Kidney capillary endothelial cell (primary cell): Measurements from ENCODE around the gene QSER1.
"Not testable (repeated sequence)": the region's sequence is repeated elsewhere in the genome, so short reads cannot be mapped to it uniquely, and the experiment has no call there.

Experiments
- DNase-seq: peaks from one replicate; pipeline ENCODE4 v3.0.0-alpha.2; 2018; ENCODE audit warnings: low spot score

QSER1 gene

GRCh38 chr11:32892355-32893092 is at the start of gene QSER1:
Gene QSER1, plus strand, starts transcription at chr11:32892811. Its CDS starts 315 bp downstream, at chr11:32893126.
- DNase-seq, result peak; percentile 37

- DNase-seq, result no peak
These were observed 49.1 kb upstream of the QSER1 start for GRCh38 chr11:32843544-32843943.

GRCh38 chr11:32847511-32847910 is 45.1 kb upstream of the QSER1 start:
- no peak for DNase-seq

GRCh38 chr11:32849761-32850160 is 42.9 kb upstream of the QSER1 start:
- no peak for DNase-seq

- DNase-seq, result no peak
These were observed 41.4 kb upstream of the QSER1 start for GRCh38 chr11:32851251-32851650.

- no peak for DNase-seq
These were observed 40.4 kb upstream of the QSER1 start for GRCh38 chr11:32852207-32852606.

- DNase-seq, result no peak
These were observed 37.0 kb upstream of the QSER1 start for GRCh38 chr11:32855601-32856000.

- DNase-seq, result no peak
These were observed 33.9 kb upstream of the QSER1 start for GRCh38 chr11:32858731-32859130.

GRCh38 chr11:32861850-32862577 is 30.6 kb upstream of the QSER1 start:
- no peak for DNase-seq

- no peak for DNase-seq
These were observed 28.1 kb upstream of the QSER1 start for GRCh38 chr11:32864555-32864954.

- DNase-seq, result not testable (repeated sequence)
These were observed 23.9 kb upstream of the QSER1 start for GRCh38 chr11:32868752-32869151.

GRCh38 chr11:32870676-32871075 is 21.9 kb upstream of the QSER1 start:
- DNase-seq, result no peak

GRCh38 chr11:32874132-32874531 is 18.5 kb upstream of the QSER1 start:
- DNase-seq, result no peak

GRCh38 chr11:32881286-32881685 is 11.3 kb upstream of the QSER1 start:
- no peak for DNase-seq

- DNase-seq, result no peak
These were observed 9.2 kb upstream of the QSER1 start for GRCh38 chr11:32883421-32883820.

GRCh38 chr11:32884023-32884422 is 8.6 kb upstream of the QSER1 start:
- DNase-seq, result no peak

GRCh38 chr11:32884770-32885384 is 7.7 kb upstream of the QSER1 start:
- no peak for DNase-seq

- no peak for DNase-seq
These were observed 7.1 kb upstream of the QSER1 start for GRCh38 chr11:32885556-32885955.

GRCh38 chr11:32886180-32886579 is 6.4 kb upstream of the QSER1 start:
- no peak for DNase-seq

- DNase-seq, result not testable (repeated sequence)
These were observed 4.8 kb upstream of the QSER1 start for GRCh38 chr11:32887707-32888383.

- DNase-seq, result not testable (repeated sequence)
These were observed 4.3 kb upstream of the QSER1 start for GRCh38 chr11:32888384-32888710.

- no peak for DNase-seq
These were observed 3.8 kb upstream of the QSER1 start for GRCh38 chr11:32888805-32889204.
